Thyroid gland (tissue), 4 donors: ENCODE measurements around the gene SMIM41. TPM values are rescaled to one million over a fixed set of nuclear protein-coding genes. Genes with fewer than 3 reads are reported as not detected.

ENCODE experiments used
- DNase-seq, 2 donors: peaks; one replicate each; pipeline ENCODE4 v3.0.0-alpha.2; 2019
- H3K27ac ChIP-seq, 3 donors: fragments of 200-600 bp; sonication (generic); 1 replicate in 2 of 3; 2 replicates in 1 of 3; pipeline ENCODE4 v1.5.1; 2016 to 2019; ENCODE audit warnings: mild to moderate bottlenecking in 1 of 3, moderate library complexity in 1 of 3
- H3K27me3 ChIP-seq: fragments of 200-600 bp; sonication (generic); one replicate; pipeline ENCODE4 v1.5.1; 2019
- H3K36me3 ChIP-seq, 2 donors: fragments of 200-600 bp; sonication (generic); one replicate each; pipeline ENCODE4 v1.5.1; 2016 to 2019
- H3K4me1 ChIP-seq, 2 donors: fragments of 200-600 bp; sonication (generic); one replicate each; pipeline ENCODE4 v1.5.1; 2017 to 2019
- H3K4me3 ChIP-seq, 3 donors: fragments of 200-600 bp; sonication (generic); replicated peaks in 1 of 3; 1 replicate in 2 of 3; 2 replicates in 1 of 3; pipeline ENCODE4 v1.5.1; 2016; ENCODE audit warnings: mild to moderate bottlenecking in 1 of 3
- H3K9me3 ChIP-seq: fragments of 200-600 bp; sonication (generic); one replicate; pipeline ENCODE4 v1.5.1; 2017
- POLR2A ChIP-seq, 2 donors: fragments of 450-650 bp; IDR thresholded peaks; one replicate each; pipeline ENCODE4 v1.6.1; 2017; ENCODE audit warnings: antibody characterized with exemption in 2 of 2, mild to moderate bottlenecking in 2 of 2, moderate library complexity in 1 of 2
- WGBS, 2 donors: methylation state at CpG; one replicate each; pipeline ENCODE4 v1.1.5; 2017; 5-methylcytosine and 5-hydroxymethylcytosine counted together
- intact Hi-C: fragments of 100-400 bp; cut with DNase I; formaldehyde crosslinking; loops from one replicate; pipeline ENCODE4 v1.15.1; 2023
- total RNA-seq, 4 donors: library from RNA; depleted of rRNA; stranded (reverse); fragments of >200 nt; gene quantifications; one replicate each; pipeline ENCODE4 v1.2.3, GENCODE V29; 2016
- TF ChIP-seq, protein P1 (sequence below), 6 experiments: fragments of 200-600 bp in 3 of 6; fragments of 450-650 bp in 3 of 6; sonication (generic) in 3 of 6; IDR thresholded peaks; one replicate each; pipeline ENCODE4 v1.5.1; 2016 to 2019; ENCODE audit warnings: antibody characterized with exemption in 6 of 6, mild to moderate bottlenecking in 2 of 6, inconsistent platforms in 1 of 6, moderate library complexity in 1 of 6

Gene SMIM41
- total RNA-seq, 4 donors from 2014 or later, result 0.67 TPM; not detected in 3

DNA sequence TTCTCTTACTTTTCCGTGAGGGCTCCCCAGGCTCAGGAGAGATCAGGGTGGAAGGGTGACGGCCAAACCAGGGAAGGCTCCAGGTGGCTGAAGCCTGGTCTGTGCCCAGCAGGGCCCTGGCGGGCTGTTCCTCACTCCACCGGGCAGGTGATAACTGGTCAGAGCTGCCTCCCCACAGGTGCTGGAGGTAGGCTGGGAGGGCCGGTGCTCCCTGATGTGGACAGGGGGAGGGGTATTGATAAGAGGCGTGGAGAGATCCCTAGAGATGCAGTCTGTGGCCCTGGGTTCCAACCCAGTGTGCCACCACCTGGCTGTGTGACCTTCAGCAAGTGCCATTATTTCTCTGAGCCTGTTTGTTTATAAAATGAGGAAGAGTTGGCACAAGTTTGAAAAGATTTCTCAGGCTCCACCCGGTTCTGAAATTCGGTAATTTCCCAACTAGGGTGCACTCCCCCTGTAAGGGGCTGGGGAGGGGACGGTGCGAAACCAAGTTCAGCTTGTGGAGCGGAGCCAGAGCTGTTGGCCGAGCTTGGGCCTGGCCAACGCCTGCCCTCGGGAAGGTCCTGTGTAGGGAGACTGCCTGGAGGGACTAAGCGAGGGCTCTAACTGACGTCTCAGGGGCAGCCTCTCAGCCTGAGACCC is 29.3 kb upstream of the SMIM41 start:
- H3K27me3 ChIP-seq, result no peaks in the 10 kb centered on the region
- H3K4me3 ChIP-seq, result peak overlapping the region in 2 of 3 donors; percentile 47 to 48
- H3K9me3 ChIP-seq, result no peaks in the 10 kb centered on the region
- H3K27ac ChIP-seq, result peak overlapping the region; percentile 99 to 100 (median 99)
- H3K4me1 ChIP-seq, result peaks cover 26 to 50% of the 10 kb centered on the region in 2 donors
- peak; percentile 69 to 75 for DNase-seq
- 28 to 31% methylated on average over 14 to 15 of the region's 16 CpGs for WGBS, 2 donors
- TF ChIP-seq, protein P1, sequence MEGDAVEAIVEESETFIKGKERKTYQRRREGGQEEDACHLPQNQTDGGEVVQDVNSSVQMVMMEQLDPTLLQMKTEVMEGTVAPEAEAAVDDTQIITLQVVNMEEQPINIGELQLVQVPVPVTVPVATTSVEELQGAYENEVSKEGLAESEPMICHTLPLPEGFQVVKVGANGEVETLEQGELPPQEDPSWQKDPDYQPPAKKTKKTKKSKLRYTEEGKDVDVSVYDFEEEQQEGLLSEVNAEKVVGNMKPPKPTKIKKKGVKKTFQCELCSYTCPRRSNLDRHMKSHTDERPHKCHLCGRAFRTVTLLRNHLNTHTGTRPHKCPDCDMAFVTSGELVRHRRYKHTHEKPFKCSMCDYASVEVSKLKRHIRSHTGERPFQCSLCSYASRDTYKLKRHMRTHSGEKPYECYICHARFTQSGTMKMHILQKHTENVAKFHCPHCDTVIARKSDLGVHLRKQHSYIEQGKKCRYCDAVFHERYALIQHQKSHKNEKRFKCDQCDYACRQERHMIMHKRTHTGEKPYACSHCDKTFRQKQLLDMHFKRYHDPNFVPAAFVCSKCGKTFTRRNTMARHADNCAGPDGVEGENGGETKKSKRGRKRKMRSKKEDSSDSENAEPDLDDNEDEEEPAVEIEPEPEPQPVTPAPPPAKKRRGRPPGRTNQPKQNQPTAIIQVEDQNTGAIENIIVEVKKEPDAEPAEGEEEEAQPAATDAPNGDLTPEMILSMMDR (IDR thresholded peaks at IDR 0.05), result peak in 1 of 6 experiments; percentile 3
- TF ChIP-seq POLR2A (IDR thresholded peaks at IDR 0.05), result no peak
- intact Hi-C loops, result no loop called here
- H3K36me3 ChIP-seq, result peaks cover 9 to 18% of the 10 kb centered on the region in 2 donors

DNA sequence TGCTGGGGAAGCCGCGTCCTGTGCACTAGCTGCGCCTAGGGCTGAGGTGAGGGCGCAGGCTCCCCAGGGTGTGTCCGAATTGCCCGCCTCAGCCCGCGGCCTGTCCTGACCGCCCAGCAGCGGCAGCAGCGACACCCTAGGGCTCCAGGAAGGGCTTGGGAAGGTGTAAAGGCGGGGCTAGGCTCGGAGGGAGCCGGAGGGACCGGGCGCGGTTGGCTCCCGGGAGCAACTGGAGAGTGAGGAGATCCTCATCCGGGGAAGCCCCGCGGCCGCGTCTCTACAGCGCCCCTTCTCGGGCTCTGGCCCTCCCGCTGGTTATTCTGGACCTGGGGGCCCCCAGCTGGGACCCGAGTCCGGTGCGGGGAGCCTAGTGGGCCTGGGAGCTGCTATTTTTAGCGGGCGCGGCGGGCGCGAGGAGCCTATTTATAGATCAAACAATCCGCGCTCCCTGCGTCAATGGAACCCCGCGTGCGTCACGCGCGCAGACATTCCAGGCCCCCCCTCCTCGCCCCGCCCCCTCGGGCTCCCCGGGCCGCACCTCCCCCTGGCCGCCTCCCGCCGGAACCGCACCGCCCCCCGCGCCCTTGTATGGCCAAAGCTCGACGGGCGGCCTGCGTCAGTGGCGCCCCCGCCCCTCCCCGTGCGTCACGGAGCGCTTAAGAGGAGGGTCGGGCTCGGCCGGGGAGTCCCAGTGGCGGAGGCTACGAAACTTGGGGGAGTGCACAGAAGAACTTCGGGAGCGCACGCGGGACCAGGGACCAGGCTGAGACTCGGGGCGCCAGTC is 28.6 kb upstream of the SMIM41 start, which contains the start of gene NR4A1:
Gene NR4A1 (plus strand): TSS at position 685 of the 784 bp plus-strand sequence. CDS start 2,887 bp downstream, outside the sequence.
- TF ChIP-seq POLR2A (IDR thresholded peaks at IDR 0.05), result peak; percentile 92 to 98
- TF ChIP-seq, protein P1 (IDR thresholded peaks at IDR 0.05), result no peak
- intact Hi-C loops, result no loop called here
- H3K4me1 ChIP-seq, result peaks cover 21 to 42% of the 10 kb centered on the region in 2 donors
- peaks cover 11 to 25% of the 10 kb centered on the region in 2 donors for H3K36me3 ChIP-seq
- 4% methylated on average over 5 of the region's 77 CpGs; no CpG with 5 or more reads in 1 of the 2 donors for whole genome bisulfite sequencing, 2 donors
- H3K27ac ChIP-seq, result peak within 1 kb of the TSS; percentile 99 to 100 (median 99)
- no peaks in the 10 kb centered on the region for H3K27me3 ChIP-seq
- peak; percentile 99 for DNase-seq
- H3K4me3 ChIP-seq, result peak within 1 kb of the TSS; percentile 21 to 48 (median 47)
- no peaks in the 10 kb centered on the region for H3K9me3 ChIP-seq

DNA sequence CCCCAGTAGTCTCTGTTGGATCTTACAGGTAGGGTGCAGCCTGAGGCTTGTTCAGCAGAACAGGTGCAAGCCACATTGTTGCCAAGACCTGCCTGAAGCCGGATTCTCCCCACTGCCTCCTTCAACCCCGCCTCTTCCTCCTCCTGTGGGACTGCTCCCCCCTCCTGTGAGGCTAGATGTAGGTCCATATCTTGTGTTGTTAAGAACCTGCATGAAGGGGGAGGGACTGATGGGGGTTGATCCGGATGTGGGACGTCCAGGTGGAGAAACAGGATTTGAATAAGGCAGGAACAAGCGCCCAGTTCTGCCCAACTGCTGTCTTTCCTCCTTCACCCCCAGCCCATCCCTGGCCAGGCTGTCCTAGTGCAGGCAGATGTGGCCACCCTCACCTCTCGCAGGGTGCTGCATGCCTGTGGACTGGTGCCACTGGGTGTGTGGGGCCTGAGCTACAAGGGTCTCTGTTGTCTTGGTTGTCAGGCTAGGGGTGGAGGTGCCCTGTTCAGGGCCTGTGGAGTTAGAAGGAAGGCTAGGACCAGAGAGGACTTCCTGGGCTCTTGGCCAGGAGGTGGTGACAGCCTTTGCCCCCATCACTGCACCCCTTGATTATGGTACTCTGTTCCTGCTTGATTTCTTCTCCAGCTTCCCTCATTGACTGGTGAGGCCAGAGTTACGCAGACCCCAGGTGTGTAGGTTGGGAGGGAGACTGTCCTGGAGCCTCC is 26.9 kb upstream of the SMIM41 start:
- peaks cover 26 to 42% of the 10 kb centered on the region in 2 donors for H3K36me3 ChIP-seq
- peak; percentile 53 to 64 for DNase-seq
- H3K27me3 ChIP-seq, result no peaks in the 10 kb centered on the region
- H3K9me3 ChIP-seq, result no peaks in the 10 kb centered on the region
- TF ChIP-seq POLR2A (IDR thresholded peaks at IDR 0.05), result no peak
- H3K27ac ChIP-seq, result peak overlapping the region; percentile 99 to 100 (median 99)
- peaks cover 21 to 33% of the 10 kb centered on the region in 2 donors for H3K4me1 ChIP-seq
- WGBS, 2 donors, result 46 to 61% methylated on average over 7 of the region's 7 CpGs
- peak overlapping the region in 1 of 3 donors; percentile 47 for H3K4me3 ChIP-seq
- intact Hi-C loops, result no loop called here

DNA sequence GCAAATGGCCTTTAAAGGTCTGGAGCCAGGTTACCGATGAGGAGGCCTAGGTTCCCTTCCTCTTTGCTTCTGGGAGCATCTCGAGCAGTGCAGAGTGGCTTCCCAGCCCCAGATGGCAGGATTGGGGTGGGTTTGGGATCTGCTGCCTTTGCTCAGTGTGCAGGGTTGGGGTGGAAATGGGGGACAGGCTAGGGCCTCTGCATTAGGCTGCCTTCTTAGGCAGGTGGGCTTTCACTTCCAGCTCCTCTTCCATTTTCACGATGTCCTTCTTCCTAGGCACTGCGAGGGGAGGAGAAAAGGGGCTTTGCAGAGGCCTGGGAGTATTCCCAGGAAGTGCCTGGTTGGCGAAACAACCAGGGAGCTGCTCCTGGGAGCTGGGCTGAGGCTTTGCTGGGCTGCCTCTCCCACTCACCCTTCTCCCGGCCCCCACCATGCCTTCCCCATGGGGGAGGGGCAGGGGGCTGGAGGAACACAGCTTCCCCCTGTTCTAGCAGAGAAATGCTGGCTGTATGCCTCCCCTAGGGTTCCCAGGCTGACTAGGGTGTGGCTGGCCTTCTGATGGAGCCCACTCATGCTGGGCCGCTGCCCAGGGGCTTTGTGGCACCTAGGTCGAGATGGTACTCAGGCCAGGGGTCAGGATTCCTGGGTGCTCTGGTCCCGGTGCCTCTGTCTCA is 25.8 kb upstream of the SMIM41 start:
- WGBS, 2 donors, result 79 to 87% methylated on average over 6 to 8 of the region's 9 CpGs
- Histone ChIP-seq H3K27me3 (no peaks in the 10 kb centered on the region), H3K36me3 (peaks cover 36 to 53% of the 10 kb centered on the region in 2 donors), H3K4me3 (peak overlapping the region in 1 of 3 donors; percentile 47), H3K4me1 (peaks cover 21 to 33% of the 10 kb centered on the region in 2 donors), H3K9me3 (no peaks in the 10 kb centered on the region), H3K27ac (peak overlapping the region in 2 of 3 donors; percentile 99 to 100)
- no peak for DNase-seq
- no peak for TF ChIP-seq POLR2A (IDR thresholded peaks at IDR 0.05)
- TF ChIP-seq, protein P1 (IDR thresholded peaks at IDR 0.05), result no peak
- intact Hi-C loops, result no loop called here
